HEK293T (cell line): ENCODE data around the gene NMD3.

Experiments
- BHLHE40 ChIP-seq: fragments of 450-650 bp; IDR thresholded peaks from 2 replicates; pipeline ENCODE4 v1.6.1; 2016; ENCODE audit warnings: mild to moderate bottlenecking, moderate library complexity, borderline replicate concordance
- ELF4 ChIP-seq: fragments of 450-650 bp; IDR thresholded peaks from 2 replicates; pipeline ENCODE4 v1.6.1; 2017; ENCODE audit warnings: antibody characterized with exemption
- FOXA1 ChIP-seq: fragments of 450-650 bp; IDR thresholded peaks from 2 replicates; pipeline ENCODE4 v1.6.1; 2016; ENCODE audit warnings: mild to moderate bottlenecking
- FOXM1 ChIP-seq: fragments of 450-650 bp; IDR thresholded peaks from 2 replicates; pipeline ENCODE4 v1.6.1; 2017; ENCODE audit warnings: mild to moderate bottlenecking, borderline replicate concordance
- HDGF ChIP-seq: fragments of 450-650 bp; IDR thresholded peaks from 2 replicates; pipeline ENCODE4 v1.6.1; 2017; ENCODE audit warnings: antibody characterized with exemption, borderline replicate concordance
- L3MBTL2 ChIP-seq: fragments of 450-650 bp; conservative IDR thresholded peaks from 2 replicates; pipeline ENCODE4 v1.6.1; 2016; ENCODE audit warnings: mild to moderate bottlenecking
- NFRKB ChIP-seq: fragments of 450-650 bp; IDR thresholded peaks from 2 replicates; pipeline ENCODE4 v1.6.1; 2016; ENCODE audit warnings: mild to moderate bottlenecking, moderate library complexity
- SP1 ChIP-seq: fragments of 450-650 bp; IDR thresholded peaks from 2 replicates; pipeline ENCODE4 v1.6.1; 2017
- SUZ12 ChIP-seq: fragments of 450-650 bp; IDR thresholded peaks from 2 replicates; pipeline ENCODE4 v1.6.1; 2016; ENCODE audit warnings: mild to moderate bottlenecking
- TARDBP ChIP-seq: fragments of 450-650 bp; IDR thresholded peaks from 2 replicates; pipeline ENCODE4 v1.6.1; 2016
- ZNF384 ChIP-seq: fragments of 450-650 bp; IDR thresholded peaks from 2 replicates; pipeline ENCODE4 v1.6.1; 2016
- TF ChIP-seq, protein P1 (sequence below): fragments of 450-650 bp; IDR thresholded peaks from 2 replicates; pipeline ENCODE4 v1.6.1; 2016

DNA sequence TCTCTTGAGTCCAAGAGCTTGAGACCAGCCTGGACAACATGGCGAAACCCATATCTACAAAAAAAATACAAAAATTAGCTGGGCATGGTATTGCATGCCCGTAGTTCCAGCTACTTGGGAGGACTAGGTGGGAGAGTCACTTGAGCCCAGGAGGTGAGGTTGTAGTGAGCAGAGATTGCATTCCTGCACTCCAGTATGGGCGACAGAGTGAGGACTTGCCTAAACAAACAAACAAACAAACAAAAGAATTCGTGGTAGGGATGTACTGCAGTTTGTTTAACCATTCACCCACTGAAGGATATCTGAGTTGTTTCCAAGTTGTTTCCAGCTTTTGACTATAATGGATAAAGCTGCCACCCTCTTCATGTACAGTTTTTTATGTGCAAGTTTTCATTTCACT lies 7.5 kb upstream of the NMD3 start:
- TF ChIP-seq SP1 (no peak), FOXM1 (no peak), BHLHE40 (no peak), TARDBP (no peak), L3MBTL2 (no peak), HDGF (no peak), FOXA1 (no peak), ZNF384 (no peak), SUZ12 (no peak), NFRKB (no peak), ELF4 (no peak)
- TF ChIP-seq, protein P1, sequence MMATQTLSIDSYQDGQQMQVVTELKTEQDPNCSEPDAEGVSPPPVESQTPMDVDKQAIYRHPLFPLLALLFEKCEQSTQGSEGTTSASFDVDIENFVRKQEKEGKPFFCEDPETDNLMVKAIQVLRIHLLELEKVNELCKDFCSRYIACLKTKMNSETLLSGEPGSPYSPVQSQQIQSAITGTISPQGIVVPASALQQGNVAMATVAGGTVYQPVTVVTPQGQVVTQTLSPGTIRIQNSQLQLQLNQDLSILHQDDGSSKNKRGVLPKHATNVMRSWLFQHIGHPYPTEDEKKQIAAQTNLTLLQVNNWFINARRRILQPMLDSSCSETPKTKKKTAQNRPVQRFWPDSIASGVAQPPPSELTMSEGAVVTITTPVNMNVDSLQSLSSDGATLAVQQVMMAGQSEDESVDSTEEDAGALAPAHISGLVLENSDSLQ = no peak
